Measurements from ENCODE around the gene FAM25C.
"Not testable (repeated sequence)": the region's sequence is repeated elsewhere in the genome, so short reads cannot be mapped to it uniquely, and the experiment has no call there.

The FAM25C gene

GRCh38 chr10:47999691-48000090 is at the start of gene FAM25C:
Gene FAM25C, minus strand, starts transcription at chr10:47999791. Its CDS starts 26 bp downstream, at chr10:47999765.
- not testable (repeated sequence) for DNase-seq (ENCODE audit: low read depth in 2 of 2)

- DNase-seq (ENCODE audit: low read depth in 2 of 2) = not testable (repeated sequence)
Measured at GRCh38 chr10:48044557-48044956, 45.0 kb upstream of the FAM25C start.

- DNase-seq (ENCODE audit: low read depth in 2 of 2) = not testable (repeated sequence)
Measured at GRCh38 chr10:48031390-48031789, 31.8 kb upstream of the FAM25C start.

GRCh38 chr10:48002306-48002705 is 2.7 kb upstream of the FAM25C start:
- not testable (repeated sequence) for DNase-seq (ENCODE audit: low read depth in 2 of 2)

DNA sequence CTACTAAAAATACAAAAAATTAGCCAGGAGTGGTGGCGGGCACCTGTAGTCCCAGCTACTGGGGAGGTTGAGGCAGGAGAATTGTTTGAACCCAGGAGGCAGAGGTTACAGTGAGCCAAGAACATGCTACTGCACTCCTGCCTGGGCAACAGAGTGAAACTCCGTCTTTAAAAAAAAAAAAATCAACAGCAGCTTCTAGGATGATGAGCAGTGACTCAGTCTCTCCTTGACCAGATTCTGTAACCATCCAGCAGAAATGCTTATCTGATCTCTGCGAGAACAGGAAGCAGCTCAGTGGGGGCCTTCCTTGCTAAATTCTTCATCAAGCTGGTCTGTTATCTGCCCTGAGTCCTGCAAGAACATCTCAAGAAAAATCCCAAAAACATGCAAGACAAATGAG is 5.5 kb downstream of the FAM25C start:
- not testable (repeated sequence) for DNase-seq (ENCODE audit: low read depth in 2 of 2)

GRCh38 chr10:47992560-47992959 is 7.0 kb downstream of the FAM25C start:
- not testable (repeated sequence) for DNase-seq (ENCODE audit: low read depth in 2 of 2)

GRCh38 chr10:47991706-47992105 is 7.9 kb downstream of the FAM25C start:
- not testable (repeated sequence) for DNase-seq (ENCODE audit: low read depth in 2 of 2)

GRCh38 chr10:47990097-47990496 is 9.5 kb downstream of the FAM25C start:
- DNase-seq (ENCODE audit: low read depth in 2 of 2) = not testable (repeated sequence)

DNA sequence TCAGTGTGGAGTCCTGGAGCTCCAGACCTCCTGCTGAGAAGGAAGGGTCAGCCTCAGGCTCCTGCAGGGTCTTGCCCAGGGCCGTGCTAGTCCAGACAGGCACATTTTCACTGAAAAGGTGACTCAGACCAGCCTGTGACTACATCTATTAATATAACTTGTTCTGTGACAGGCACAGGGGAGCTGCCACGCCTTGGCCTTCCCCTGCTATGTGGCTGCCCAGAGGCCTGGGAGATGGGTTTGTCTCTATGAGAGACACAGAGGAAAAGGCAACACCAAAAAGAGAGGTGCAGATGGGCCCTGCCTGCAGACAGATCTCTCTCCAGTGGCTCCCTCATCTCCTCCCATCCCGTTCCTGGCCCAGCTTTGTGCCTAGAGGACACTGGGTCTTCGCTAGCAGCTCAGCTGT is 10.0 kb downstream of the FAM25C start:
- DNase-seq (ENCODE audit: low read depth in 2 of 2) = not testable (repeated sequence)

- not testable (repeated sequence) for DNase-seq (ENCODE audit: low read depth in 2 of 2)
Measured at GRCh38 chr10:47988718-47989541, 10.7 kb downstream of the FAM25C start.

DNA sequence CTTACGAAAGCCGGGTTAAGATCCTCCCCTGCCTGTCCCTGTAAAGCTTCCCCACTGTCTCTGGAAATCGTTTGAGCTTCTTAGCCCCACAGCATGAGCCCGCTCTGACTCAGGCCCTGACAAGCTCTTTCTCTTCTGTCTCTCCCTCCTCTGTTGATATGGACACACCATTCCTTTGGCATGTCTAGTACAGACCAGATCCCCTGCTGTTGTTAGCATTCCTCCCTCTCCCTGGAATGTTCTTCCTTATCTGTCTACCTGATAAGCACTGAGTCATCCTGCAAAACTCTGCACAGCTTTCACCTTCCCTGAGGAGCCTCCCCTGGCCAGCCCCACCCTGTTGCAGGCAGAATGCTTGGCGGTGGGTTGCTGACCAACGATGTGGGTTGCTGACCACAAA is 11.6 kb downstream of the FAM25C start:
- DNase-seq (ENCODE audit: low read depth in 2 of 2) = not testable (repeated sequence)

- not testable (repeated sequence) for DNase-seq (ENCODE audit: low read depth in 2 of 2)
Measured at GRCh38 chr10:47986413-47987230, 13.0 kb downstream of the FAM25C start.

DNA sequence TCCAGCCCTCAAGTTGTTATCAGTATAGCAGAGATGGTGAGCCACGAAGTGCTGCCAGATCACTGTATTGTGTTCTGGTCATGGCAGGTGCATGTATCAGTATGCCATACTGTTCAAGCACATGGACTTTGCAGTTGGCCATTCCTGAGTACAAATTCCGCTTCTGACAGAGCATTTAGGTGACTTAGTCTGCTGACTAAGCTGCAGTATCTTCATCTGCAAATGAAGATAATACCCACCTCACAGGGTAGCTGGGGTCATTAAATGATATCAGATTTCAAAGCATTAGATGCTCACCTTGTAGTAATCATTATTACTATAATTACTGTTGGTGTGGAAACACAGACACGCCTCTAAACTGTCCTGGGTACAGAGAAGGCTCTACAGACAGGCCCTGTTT is 24.2 kb downstream of the FAM25C start:
- not testable (repeated sequence) for DNase-seq (ENCODE audit: low read depth in 2 of 2)

DNA sequence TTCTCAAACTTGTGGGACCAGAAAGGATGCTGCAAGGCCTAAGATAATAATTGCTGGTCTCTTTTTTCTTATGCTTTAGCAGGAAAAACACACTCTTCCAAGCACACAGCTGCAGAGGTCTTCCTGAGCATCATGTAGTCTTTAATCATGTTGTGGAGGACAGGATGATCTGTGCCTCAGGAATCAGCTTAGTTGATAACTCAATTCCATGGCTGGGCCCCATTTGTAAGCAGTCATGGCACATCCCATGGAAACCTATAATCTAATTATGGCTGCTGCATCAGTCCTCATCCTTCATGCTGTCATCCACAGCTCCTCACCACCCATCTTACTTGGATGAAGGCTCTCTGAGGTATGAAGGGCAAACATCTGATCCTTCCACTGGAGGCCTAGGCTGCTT is 26.5 kb downstream of the FAM25C start:
- DNase-seq (ENCODE audit: low read depth in 2 of 2) = not testable (repeated sequence)

DNA sequence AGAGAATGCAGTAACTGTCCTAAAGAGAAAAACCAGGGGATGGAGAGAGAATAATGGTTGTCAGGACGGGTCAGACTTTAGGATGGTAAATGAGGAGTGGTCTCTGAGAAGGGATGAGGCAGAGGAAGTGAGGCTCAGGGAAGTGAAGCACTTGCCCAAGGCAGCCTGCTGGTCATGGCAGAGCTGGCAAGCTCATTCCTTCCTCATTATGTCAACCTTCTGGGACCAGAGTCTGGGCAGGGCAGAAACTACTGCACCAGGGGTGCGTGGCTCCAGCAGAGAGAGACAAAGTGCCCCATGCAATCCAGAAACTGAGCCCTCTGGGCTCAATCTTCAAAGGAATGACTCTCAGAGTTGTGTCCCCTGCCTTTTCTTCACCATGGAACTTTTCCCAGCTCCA is 27.5 kb downstream of the FAM25C start:
- not testable (repeated sequence) for DNase-seq (ENCODE audit: low read depth in 2 of 2)

- not testable (repeated sequence) for DNase-seq (ENCODE audit: low read depth in 2 of 2)
Measured at GRCh38 chr10:47971598-47971997, 28.0 kb downstream of the FAM25C start.

DNA sequence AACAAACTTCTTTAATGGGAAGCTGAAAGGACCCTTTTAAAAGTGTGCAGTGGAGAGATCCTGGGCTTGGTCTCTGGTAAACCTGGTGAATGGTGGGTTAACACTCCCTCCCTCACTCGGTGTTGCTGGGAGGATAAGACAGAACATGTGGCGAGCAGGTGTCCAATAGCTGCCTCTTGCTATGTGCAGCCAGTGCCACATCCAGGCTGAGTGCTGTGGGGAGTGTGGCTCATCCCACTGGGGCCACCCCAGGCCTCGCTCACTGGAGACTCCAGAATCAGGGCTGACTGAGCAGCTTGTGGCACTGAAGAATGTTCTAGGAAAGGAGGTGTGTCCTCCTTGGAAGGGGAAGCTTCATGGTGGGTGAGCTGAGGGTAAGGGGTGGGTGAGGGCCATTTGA is 29.5 kb downstream of the FAM25C start:
- not testable (repeated sequence) for DNase-seq (ENCODE audit: low read depth in 2 of 2)

DNA sequence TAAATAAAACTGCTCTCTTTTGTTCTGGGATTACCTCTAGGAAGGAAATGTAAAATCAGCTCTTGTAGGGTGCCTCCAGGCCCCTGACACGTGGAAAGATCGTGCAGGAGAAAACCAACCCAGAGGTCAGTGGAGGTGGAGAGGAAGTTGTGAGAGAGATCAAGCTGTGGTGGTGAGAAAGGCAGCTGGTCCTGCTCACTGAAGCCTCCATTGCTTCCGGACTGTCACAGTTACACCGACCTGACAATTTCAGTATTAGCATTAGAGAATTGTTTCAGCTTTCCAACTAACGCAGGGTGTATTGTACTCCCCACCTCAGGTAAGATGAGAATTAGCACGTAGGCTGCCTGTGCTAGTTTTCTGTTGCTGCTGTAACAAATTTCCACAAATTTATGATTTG is 30.6 kb downstream of the FAM25C start:
- not testable (repeated sequence) for DNase-seq (ENCODE audit: low read depth in 2 of 2)

DNA sequence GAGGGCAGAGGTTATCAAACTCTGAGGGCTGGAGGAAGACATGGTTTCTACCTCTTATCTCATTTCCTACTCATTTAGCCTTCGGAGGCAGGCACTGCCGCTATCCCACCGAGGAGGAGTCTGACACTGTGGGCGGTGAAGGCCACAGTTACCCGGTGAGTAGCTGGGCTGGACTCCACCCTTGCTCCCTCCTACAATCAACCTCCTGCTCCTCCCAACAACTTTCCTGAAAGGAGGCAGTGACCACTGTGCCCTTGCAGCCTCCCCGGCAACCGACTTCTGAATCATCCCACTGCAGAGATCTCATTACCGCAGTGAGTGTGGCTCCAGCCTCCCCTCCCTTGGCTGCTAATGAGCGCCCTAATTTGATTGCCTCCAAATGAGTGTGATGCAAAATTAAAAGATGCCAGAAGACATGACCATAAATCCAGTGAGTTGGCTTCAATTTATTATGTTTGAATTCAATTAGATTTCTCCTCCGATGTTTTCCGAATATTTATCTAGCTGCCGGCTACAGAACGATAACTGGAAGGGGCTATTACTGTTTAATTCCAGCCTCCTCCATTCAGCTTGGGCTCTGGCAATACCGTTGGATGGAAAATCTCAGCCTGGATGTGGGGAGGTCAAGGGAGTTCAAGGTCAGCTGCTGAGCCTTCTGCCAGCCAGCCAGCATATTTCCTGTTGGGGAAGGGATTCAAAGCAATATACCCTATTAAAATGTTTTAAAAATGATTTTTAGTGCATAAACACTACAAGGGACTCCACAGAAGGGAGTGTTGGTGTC is 35.1 kb downstream of the FAM25C start:
- DNase-seq (ENCODE audit: low read depth in 2 of 2) = not testable (repeated sequence)

- not testable (repeated sequence) for DNase-seq (ENCODE audit: low read depth in 2 of 2)
Measured at GRCh38 chr10:47962785-47963184, 36.8 kb downstream of the FAM25C start.

GRCh38 chr10:47960699-47961098 is 38.9 kb downstream of the FAM25C start:
- not testable (repeated sequence) for DNase-seq (ENCODE audit: low read depth in 2 of 2)

DNA sequence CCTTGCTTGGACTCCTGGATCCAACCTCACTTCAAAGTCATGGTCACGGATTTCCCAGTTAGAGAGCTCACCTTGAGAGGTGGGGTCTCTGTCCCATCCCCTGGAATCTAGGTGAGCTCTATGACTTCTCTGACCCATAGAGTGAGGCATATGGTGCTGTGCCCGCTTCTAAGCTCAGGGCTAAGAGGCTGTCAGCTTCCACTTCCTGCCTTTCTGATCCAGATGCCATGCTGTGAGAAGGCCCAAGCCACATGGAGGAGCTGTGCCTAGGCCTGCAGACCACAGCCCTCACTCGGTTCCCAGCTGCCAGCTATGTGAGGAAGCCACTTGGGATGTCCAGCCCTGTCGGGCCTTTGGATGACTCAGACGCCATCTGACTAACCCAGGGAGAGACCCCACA is 39.9 kb downstream of the FAM25C start:
- DNase-seq (ENCODE audit: low read depth in 2 of 2) = not testable (repeated sequence)

All from activated CD4-positive, alpha-beta T cell treated with anti-CD3 and anti-CD28 coated beads for 24 hours (primary cell).